Mesenchymal stem cell (in vitro differentiated cells and primary cell): ENCODE results near the gene FAM111A.

Experiments used
- DNase-seq: peaks from one replicate; pipeline ENCODE4 v3.0.0-alpha.2; 2013
- H2AFZ ChIP-seq: one replicate; pipeline ENCODE4 v1.6.1; 2013; ENCODE audit warnings: low read depth, mild to moderate bottlenecking, control low read depth, inconsistent platforms, low read length, moderate library complexity
- H2AK5ac ChIP-seq: 2 replicates; pipeline ENCODE4 v1.6.1; 2013; ENCODE audit warnings: low read length, moderate library complexity, mild to moderate bottlenecking, inconsistent platforms; ENCODE audit not compliant: severe bottlenecking
- H2BK120ac ChIP-seq: one replicate; pipeline ENCODE4 v1.6.1; 2013; ENCODE audit warnings: low read depth, mild to moderate bottlenecking, inconsistent platforms, low read length, moderate library complexity
- H2BK12ac ChIP-seq, 2 experiments: one replicate each; pipeline ENCODE4 v1.6.1; 2013; ENCODE audit warnings: inconsistent platforms in 2 of 2, low read length in 2 of 2, mild to moderate bottlenecking in 2 of 2, moderate library complexity in 2 of 2, control low read depth in 1 of 2
- H2BK15ac ChIP-seq: one replicate; pipeline ENCODE4 v1.6.1; 2013; ENCODE audit warnings: mild to moderate bottlenecking, low read depth, inconsistent platforms; ENCODE audit not compliant: poor library complexity, severe bottlenecking
- H2BK5ac ChIP-seq: 2 replicates; pipeline ENCODE4 v1.6.1; 2013; ENCODE audit warnings: low read depth, mild to moderate bottlenecking, low read length, control low read depth, inconsistent platforms; ENCODE audit not compliant: poor library complexity, severe bottlenecking
- H3K14ac ChIP-seq, 2 experiments: one replicate each; pipeline ENCODE4 v1.6.1; 2013; ENCODE audit warnings: inconsistent platforms in 2 of 2, low read length in 2 of 2, control low read depth in 1 of 2, mild to moderate bottlenecking in 1 of 2, moderate library complexity in 1 of 2
- H3K18ac ChIP-seq, 2 experiments: one replicate each; pipeline ENCODE4 v1.6.1; 2013; ENCODE audit warnings: inconsistent platforms in 2 of 2, low read length in 2 of 2, control low read depth in 1 of 2, low read depth in 1 of 2, mild to moderate bottlenecking in 1 of 2
- H3K23ac ChIP-seq, 2 experiments: one replicate each; pipeline ENCODE4 v1.6.1; 2013; ENCODE audit warnings: inconsistent platforms in 2 of 2, low read length in 2 of 2, mild to moderate bottlenecking in 2 of 2, moderate library complexity in 2 of 2, control low read depth in 1 of 2
- H3K27ac ChIP-seq: 2 replicates; pipeline ENCODE4 v1.5.1; 2013; ENCODE audit warnings: mild to moderate bottlenecking, moderate library complexity, low read length, control low read depth, inconsistent platforms; ENCODE audit not compliant: poor library complexity, severe bottlenecking
- H3K27me3 ChIP-seq, 2 experiments: 2 replicates each; pipeline versions ENCODE4 v1.6.1 to v1.7.0; 2013; ENCODE audit warnings: low read length in 2 of 2, mild to moderate bottlenecking in 2 of 2, moderate library complexity in 2 of 2, control low read depth in 1 of 2, inconsistent platforms in 1 of 2; ENCODE audit not compliant: control insufficient read depth in 1 of 2, insufficient read depth in 1 of 2
- H3K36me3 ChIP-seq, 2 experiments: 2 replicates each; pipeline versions ENCODE4 v1.6.1 to v1.7.0; 2013; ENCODE audit warnings: low read length in 2 of 2, control low read depth in 1 of 2, inconsistent platforms in 1 of 2, low read depth in 1 of 2, mild to moderate bottlenecking in 1 of 2; ENCODE audit not compliant: insufficient read depth in 2 of 2, control insufficient read depth in 1 of 2
- H3K4ac ChIP-seq, 2 experiments: one replicate each; pipeline ENCODE4 v1.6.1; 2013; ENCODE audit warnings: inconsistent platforms in 2 of 2, low read length in 2 of 2, mild to moderate bottlenecking in 2 of 2, moderate library complexity in 2 of 2, control low read depth in 1 of 2, low read depth in 1 of 2
- H3K4me1 ChIP-seq: 2 replicates; pipeline ENCODE4 v1.6.1; 2013; ENCODE audit warnings: low read depth, low read length, control low read depth; ENCODE audit not compliant: control insufficient read depth, insufficient read depth
- H3K4me2 ChIP-seq: 2 replicates; pipeline ENCODE4 v1.6.1; 2013; ENCODE audit warnings: low read length, mild to moderate bottlenecking, inconsistent platforms; ENCODE audit not compliant: poor library complexity, severe bottlenecking
- H3K4me3 ChIP-seq, 2 experiments: 2 replicates each; pipeline versions ENCODE4 v1.5.1 to v1.7.0; 2013; ENCODE audit warnings: low read length in 2 of 2, mild to moderate bottlenecking in 2 of 2, control low read depth in 1 of 2, low read depth in 1 of 2; ENCODE audit not compliant: insufficient read depth in 1 of 2
- H3K79me1 ChIP-seq: replicated peaks from 2 replicates; pipeline ENCODE4 v1.6.1; 2013; ENCODE audit warnings: mild to moderate bottlenecking, control low read depth, low read length, inconsistent platforms; ENCODE audit not compliant: poor library complexity, severe bottlenecking
- H3K9ac ChIP-seq: 2 replicates; pipeline ENCODE4 v1.7.0; 2013; ENCODE audit warnings: mild to moderate bottlenecking, low read length, moderate library complexity
- H3K9me3 ChIP-seq: 2 replicates; pipeline ENCODE4 v1.7.0; 2013; ENCODE audit warnings: mild to moderate bottlenecking, low read length; ENCODE audit not compliant: control insufficient read depth
- H4K8ac ChIP-seq: one replicate; pipeline ENCODE4 v1.6.1; 2013; ENCODE audit warnings: inconsistent platforms, mild to moderate bottlenecking, low read length, moderate library complexity
- H4K91ac ChIP-seq: one replicate; pipeline ENCODE4 v1.6.1; 2013; ENCODE audit warnings: mild to moderate bottlenecking, low read length, inconsistent platforms
- WGBS: methylation state at CpG from one replicate; pipeline ENCODE4 v1.1.7; 2013; ENCODE audit warnings: mixed read lengths; 5-methylcytosine and 5-hydroxymethylcytosine counted together

Gene FAM111A

GRCh38 chr11:59186130-59186594, 43.5 kb downstream of the FAM111A start:
- no peak overlapping the region for H4K91ac ChIP-seq
- no peak overlapping the region for H3K23ac ChIP-seq
- H2AFZ ChIP-seq, result no peak overlapping the region
- H3K4ac ChIP-seq, result no peak overlapping the region
- H2BK5ac ChIP-seq, result no peak overlapping the region
- DNase-seq, result no peak
- H4K8ac ChIP-seq, result no peak overlapping the region
- no peak overlapping the region for H2BK12ac ChIP-seq
- H2BK15ac ChIP-seq, result no peak overlapping the region
- H2BK120ac ChIP-seq, result no peak overlapping the region
- no peaks in the 10 kb centered on the region for H3K4me1 ChIP-seq
- no peak overlapping the region for H2AK5ac ChIP-seq
- WGBS, result 54% methylated on average over 3 of the region's 5 CpGs
- no peaks in the 10 kb centered on the region for H3K36me3 ChIP-seq
- no peak overlapping the region for H3K18ac ChIP-seq
- H3K27me3 ChIP-seq, result peaks cover 0 to 16% of the 10 kb centered on the region in 2 experiments
- no peaks in the 10 kb centered on the region for H3K79me1 ChIP-seq
- no peak overlapping the region for H3K9ac ChIP-seq
- H3K9me3 ChIP-seq, result no peaks in the 10 kb centered on the region
- H3K27ac ChIP-seq, result no peak overlapping the region
- H3K14ac ChIP-seq, result no peak overlapping the region
- H3K4me3 ChIP-seq, result no peak overlapping the region
- H3K4me2 ChIP-seq, result no peak overlapping the region

- H4K8ac ChIP-seq, result no peak overlapping the region
- H2BK120ac ChIP-seq, result no peak overlapping the region
- no peaks in the 10 kb centered on the region for H3K9me3 ChIP-seq
- H3K4me3 ChIP-seq, result no peak overlapping the region
- H3K27ac ChIP-seq, result no peak overlapping the region
- no peak overlapping the region for H3K4ac ChIP-seq
- no peak overlapping the region for H3K23ac ChIP-seq
- no peak overlapping the region for H2BK5ac ChIP-seq
- no peak for DNase-seq
- H3K79me1 ChIP-seq, result no peaks in the 10 kb centered on the region
- H3K27me3 ChIP-seq, result peaks cover 0 to 19% of the 10 kb centered on the region in 2 experiments
- H2AK5ac ChIP-seq, result no peak overlapping the region
- H3K36me3 ChIP-seq, result no peaks in the 10 kb centered on the region
- no peak overlapping the region for H2AFZ ChIP-seq
- no peak overlapping the region for H4K91ac ChIP-seq
- H3K14ac ChIP-seq, result no peak overlapping the region
- H3K9ac ChIP-seq, result no peak overlapping the region
- no peak overlapping the region for H2BK12ac ChIP-seq
- 93% methylated on average over 3 of the region's 3 CpGs for WGBS
- no peak overlapping the region for H3K18ac ChIP-seq
- no peak overlapping the region for H2BK15ac ChIP-seq
- no peak overlapping the region for H3K4me2 ChIP-seq
- H3K4me1 ChIP-seq, result no peaks in the 10 kb centered on the region
Observed at GRCh38 chr11:59187035-59187434, 44.4 kb downstream of the FAM111A start.

GRCh38 chr11:59187587-59187986, 44.9 kb downstream of the FAM111A start:
- Histone ChIP-seq H2AFZ (no peak overlapping the region), H3K23ac (no peak overlapping the region), H4K91ac (no peak overlapping the region), H2BK120ac (no peak overlapping the region), H3K18ac (no peak overlapping the region), H2BK5ac (no peak overlapping the region), H2BK15ac (no peak overlapping the region), H2BK12ac (no peak overlapping the region), H3K36me3 (no peaks in the 10 kb centered on the region), H3K27ac (no peak overlapping the region), H3K4me2 (no peak overlapping the region), H3K9ac (no peak overlapping the region), H3K79me1 (no peaks in the 10 kb centered on the region), H3K9me3 (no peaks in the 10 kb centered on the region), H3K27me3 (peaks cover 0 to 21% of the 10 kb centered on the region in 2 experiments), H3K14ac (no peak overlapping the region), H3K4me3 (no peak overlapping the region), H3K4me1 (no peaks in the 10 kb centered on the region), H4K8ac (no peak overlapping the region), H3K4ac (no peak overlapping the region), H2AK5ac (no peak overlapping the region)
- peak; percentile 77 for DNase-seq
- 80% methylated on average over 6 of the region's 6 CpGs for WGBS

- 74% methylated on average over 4 of the region's 4 CpGs for WGBS
Observed at GRCh38 chr11:59188954-59189353, 46.3 kb downstream of the FAM111A start.

More at GRCh38 chr11:59188954-59189353, 46.3 kb downstream of the FAM111A start:
- Histone ChIP-seq H2BK15ac (no peak overlapping the region), H3K79me1 (no peaks in the 10 kb centered on the region), H3K18ac (no peak overlapping the region), H2BK120ac (no peak overlapping the region), H2AK5ac (no peak overlapping the region), H3K4ac (no peak overlapping the region), H2AFZ (no peak overlapping the region), H3K4me2 (no peak overlapping the region), H4K8ac (no peak overlapping the region), H2BK5ac (no peak overlapping the region), H3K4me3 (no peak overlapping the region), H2BK12ac (no peak overlapping the region), H4K91ac (no peak overlapping the region), H3K36me3 (no peaks in the 10 kb centered on the region), H3K9me3 (no peaks in the 10 kb centered on the region), H3K4me1 (no peaks in the 10 kb centered on the region), H3K23ac (no peak overlapping the region), H3K27ac (no peak overlapping the region), H3K27me3 (peaks cover 0 to 21% of the 10 kb centered on the region in 2 experiments), H3K14ac (no peak overlapping the region), H3K9ac (no peak overlapping the region)
- no peak for DNase-seq
